Measurements from ENCODE around the gene RASGEF1C.

DNA sequence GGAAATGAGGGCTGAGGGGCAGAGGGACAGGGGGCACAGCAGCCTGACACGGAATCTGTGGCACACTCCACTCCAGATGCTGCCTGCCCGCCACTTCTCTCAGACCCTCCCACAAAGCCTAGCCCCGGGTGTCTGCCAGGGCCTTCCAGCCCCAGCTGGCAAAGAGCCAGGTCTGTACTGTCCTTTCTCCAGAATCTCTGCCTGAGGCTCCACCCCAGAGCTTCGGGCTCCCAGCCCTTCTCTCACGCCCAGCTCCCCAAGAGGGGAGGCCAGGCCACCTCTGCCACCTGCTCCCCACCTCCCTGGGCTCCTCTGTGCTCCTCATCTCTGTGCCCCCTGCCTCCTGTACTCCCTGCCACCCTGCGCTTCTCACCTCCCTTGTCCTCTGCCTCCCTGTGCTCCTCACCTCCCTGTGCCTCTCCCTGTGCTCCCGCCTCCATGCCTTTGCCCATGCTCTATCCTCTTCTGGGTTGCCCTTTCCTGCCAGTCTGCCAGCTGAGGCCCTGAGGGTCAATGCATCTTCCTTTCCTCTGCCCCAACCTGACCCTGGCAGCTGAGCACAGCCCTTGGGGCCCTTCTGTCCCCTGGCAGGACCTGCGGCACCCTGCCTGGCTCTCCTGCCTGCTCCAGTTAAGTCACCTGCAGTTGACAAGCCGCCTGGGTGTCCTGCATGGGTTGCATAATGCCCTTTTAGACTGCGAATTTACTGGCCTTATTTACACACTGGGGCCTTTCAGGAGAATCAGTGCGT, 36.4 kb downstream of the RASGEF1C start:
- TF ChIP-seq POLR2AphosphoS5 (IDR thresholded peaks at IDR 0.05; ENCODE audit: borderline replicate concordance, low read depth, low read length) (no peak), EZH2 (IDR thresholded peaks at IDR 0.05) (no peak)
